Endometrial microvascular endothelial cells (primary cell): ENCODE results near the gene ATAD3A. TPM values are rescaled to one million over a fixed set of nuclear protein-coding genes. Genes with fewer than 3 reads are reported as not detected.

Experiments used
- in situ Hi-C: cut with HindIII; loops from 2 replicates; pipeline ENCODE4 v1.10.0; 2017; ENCODE audit warnings: low sequenced_read_pairs, low pct_unique_long_range_greater_than_20kb; ENCODE audit errors: inconsistent ontology term
- total RNA-seq: library from RNA; depleted of rRNA; stranded (reverse); fragments of >200 nt; gene quantifications from one replicate; pipeline ENCODE4 v1.2.3, GENCODE V29; 2015; ENCODE audit errors: inconsistent ontology term

Gene ATAD3A
- total RNA-seq, 1 donor from 2014 or later = 67.8 TPM

GRCh38 chr1:1565340-1565739 lies 53.4 kb downstream of the ATAD3A start:
- in situ Hi-C loops = no loop called here

DNA sequence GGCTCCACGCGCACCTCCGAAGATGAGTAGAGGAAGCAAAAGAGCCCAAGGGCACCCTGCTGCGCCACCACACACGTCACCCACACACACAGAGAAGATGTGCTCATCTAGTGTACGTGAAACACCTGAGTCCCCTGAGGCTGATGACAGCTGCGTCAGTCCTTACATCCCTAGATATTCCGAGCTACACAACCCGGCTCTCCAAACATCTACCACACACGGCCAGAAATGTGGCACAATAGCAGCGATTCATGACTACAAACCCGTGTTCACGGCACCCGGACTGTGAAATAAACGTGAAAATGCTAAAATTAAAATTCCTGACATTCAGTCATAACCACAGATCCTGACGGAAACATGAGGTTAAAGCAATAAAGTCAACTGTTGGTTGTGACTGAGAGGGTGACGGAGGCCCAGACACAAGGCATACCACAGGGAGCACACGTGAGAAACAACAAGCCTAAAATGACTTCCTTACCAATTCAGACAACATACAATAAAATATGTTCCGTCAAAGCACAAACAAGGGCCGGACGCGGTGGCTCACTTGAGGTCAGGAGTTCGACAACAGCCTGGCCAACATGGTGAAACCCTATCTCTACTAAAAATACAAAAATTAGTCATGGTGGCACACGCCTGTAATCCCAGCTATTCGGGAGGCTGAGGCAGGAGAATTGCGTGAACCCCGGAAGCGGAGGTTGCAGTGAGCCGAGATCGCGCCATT lies 55.4 kb downstream of the ATAD3A start:
- in situ Hi-C loops = no loop called here

- in situ Hi-C loops = no loop called here
Observed at GRCh38 chr1:1567891-1568291, 55.9 kb downstream of the ATAD3A start.

DNA sequence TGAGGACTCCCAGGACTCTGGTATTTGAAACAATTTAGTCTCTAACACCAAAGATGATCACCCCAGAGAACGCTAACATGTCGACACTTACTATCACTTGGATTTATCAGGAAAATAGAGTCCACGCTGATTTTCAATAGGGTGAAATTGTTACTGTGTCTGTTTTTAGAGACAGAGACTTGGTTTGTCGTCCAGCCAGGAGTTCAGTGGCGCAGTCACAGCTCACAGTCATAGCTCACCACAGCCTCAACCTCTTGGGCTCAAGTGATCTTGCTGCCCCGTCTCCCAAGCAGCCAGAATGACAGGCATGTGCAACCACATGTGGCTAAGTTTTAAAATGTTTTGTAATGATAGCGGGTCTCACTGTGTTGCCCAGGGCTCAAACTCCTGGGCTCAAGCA lies 57.4 kb downstream of the ATAD3A start:
- in situ Hi-C loops = no loop called here

GRCh38 chr1:1573843-1574720 lies 62.1 kb downstream of the ATAD3A start:
- in situ Hi-C loops = no loop called here

GRCh38 chr1:1574721-1575537 lies 63.0 kb downstream of the ATAD3A start, which contains the start of gene SSU72:
Gene SSU72, minus strand, starts transcription at chr1:1574863. Its CDS starts 306 bp downstream, at chr1:1574557.
- in situ Hi-C loops = no loop called here

GRCh38 chr1:1577367-1578011 lies 65.5 kb downstream of the ATAD3A start:
- in situ Hi-C loops = no loop called here

DNA sequence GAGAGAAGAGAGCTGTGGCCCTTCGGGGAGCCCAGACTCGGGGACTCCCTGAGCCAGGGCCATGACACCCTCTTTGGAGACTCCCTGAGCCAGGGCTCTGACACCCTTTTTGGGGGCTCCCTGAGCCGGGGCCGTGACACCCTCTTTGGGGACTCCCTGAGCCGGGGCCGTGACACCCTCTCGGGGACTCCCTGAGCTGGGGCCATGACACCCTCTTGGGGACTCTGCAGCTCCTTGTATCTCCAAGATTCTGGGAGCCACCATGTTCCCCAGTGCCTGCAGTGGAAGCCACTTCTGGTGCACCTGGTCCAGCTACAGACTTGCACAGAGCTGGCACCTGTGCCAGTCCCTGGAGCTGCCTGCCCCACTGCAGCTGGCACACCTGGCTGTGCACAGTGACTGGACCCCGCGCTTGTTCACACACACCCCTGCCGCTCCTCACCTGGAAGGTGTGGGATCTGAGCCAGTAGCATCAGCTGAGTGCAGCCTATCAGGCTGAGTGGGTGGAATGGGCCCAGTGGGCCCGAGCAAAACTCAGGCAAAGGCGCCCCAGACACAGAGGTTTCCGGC lies 66.5 kb downstream of the ATAD3A start:
- in situ Hi-C loops = no loop called here

DNA sequence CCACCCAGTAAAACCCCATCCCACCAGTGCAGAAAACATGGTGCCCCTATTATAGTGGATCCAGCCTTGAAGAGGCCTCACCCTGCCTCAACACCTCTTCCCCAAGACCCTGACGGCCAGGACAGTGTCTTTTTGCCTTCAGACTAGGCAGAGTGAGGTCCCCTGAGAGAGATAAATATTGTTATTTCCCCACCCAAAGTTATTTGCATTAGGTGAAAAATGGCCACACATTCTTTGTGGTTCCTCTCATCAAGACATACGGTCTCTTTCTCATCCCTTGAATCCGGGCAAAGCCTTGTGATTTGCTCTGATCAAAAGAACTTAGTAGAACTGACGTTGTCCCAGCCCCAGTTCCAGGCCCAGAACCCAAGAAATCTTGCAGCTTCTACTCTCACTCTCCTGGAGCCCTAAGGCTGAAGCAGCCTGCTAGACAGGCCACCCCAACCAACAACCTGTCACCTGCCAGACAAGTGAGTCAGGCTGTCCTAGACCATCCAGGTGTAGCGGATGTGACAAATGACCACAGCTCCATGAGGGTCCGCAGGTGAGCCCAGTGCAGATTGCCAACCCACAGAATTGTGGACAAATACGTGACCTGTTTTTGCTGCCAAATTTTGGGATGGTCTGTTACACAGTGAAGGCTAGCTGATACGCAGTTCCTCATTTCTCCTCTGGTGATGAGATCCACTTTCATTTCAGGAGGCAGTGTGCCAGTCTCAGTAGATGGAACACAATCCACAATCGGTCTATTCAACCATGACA lies 70.8 kb downstream of the ATAD3A start:
- in situ Hi-C loops = no loop called here

DNA sequence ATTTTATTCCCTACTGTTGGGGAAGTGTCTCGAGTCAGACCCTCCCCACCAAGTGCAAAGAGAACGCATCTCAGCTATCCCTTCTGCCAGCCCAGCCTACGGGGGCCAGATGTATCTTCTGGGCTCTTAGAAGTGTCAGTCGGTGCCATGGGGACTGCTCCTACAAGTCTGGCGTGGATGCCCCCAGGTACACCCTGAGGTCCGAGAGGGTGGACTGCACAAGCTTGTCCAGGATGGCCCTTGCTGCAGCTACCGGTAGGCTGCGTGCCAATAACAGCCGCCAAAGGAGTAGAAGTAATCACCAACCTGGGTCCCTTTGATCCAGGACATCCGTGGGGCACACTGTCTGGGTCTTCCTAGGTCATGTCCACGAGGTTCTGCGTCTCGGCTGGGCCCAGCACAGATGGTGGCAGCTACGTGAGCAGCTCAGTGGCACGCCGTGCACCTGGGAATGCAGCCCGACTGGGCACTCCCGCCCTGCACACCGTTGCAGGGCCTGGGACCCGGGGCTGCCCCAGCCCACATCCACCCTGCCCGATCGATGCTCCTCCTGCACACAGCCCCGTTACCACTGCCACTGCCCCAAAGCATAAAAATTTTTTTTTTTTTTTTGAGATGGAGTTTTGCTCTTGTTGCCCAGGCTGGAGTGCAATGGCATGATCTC lies 71.5 kb downstream of the ATAD3A start:
- in situ Hi-C loops = no loop called here

Other genes with a start within 250 kb of the ATAD3A start
- gene UBE2J2, start 238.3 kb upstream of the ATAD3A start, total RNA-seq = 47.6 TPM
- gene SCNN1D, start 231.7 kb upstream of the ATAD3A start, total RNA-seq = under 0.01 TPM
- gene ACAP3, start 204.2 kb upstream of the ATAD3A start, total RNA-seq = 28.7 TPM
- 21.4 TPM for gene PUSL1, start 203.6 kb upstream of the ATAD3A start, total RNA-seq
- gene INTS11, start 187.5 kb upstream of the ATAD3A start, total RNA-seq = 99.3 TPM
- gene CPTP, start 187.4 kb upstream of the ATAD3A start, total RNA-seq = 31.2 TPM
- gene TAS1R3, start 180.9 kb upstream of the ATAD3A start, total RNA-seq = under 0.01 TPM
- gene DVL1, start 162.7 kb upstream of the ATAD3A start, total RNA-seq = 41.8 TPM
- gene MXRA8, start 153.6 kb upstream of the ATAD3A start, total RNA-seq = 4.0 TPM
- 153 TPM for gene AURKAIP1, start 137.0 kb upstream of the ATAD3A start, total RNA-seq
- gene CCNL2, start 112.8 kb upstream of the ATAD3A start, total RNA-seq = 85.4 TPM
- 180 TPM for gene MRPL20, start 104.9 kb upstream of the ATAD3A start, total RNA-seq
- 2.0 TPM for gene ANKRD65, start 90.9 kb upstream of the ATAD3A start, total RNA-seq
- 27.5 TPM for gene VWA1, start 76.5 kb upstream of the ATAD3A start, total RNA-seq
- under 0.01 TPM for gene ATAD3C, start 62.5 kb upstream of the ATAD3A start, total RNA-seq
- gene ATAD3B, start 40.4 kb upstream of the ATAD3A start, total RNA-seq = 34.4 TPM
- 1.0 TPM for gene TMEM240, start 28.5 kb downstream of the ATAD3A start, total RNA-seq
- 95.1 TPM for gene SSU72, start 62.7 kb downstream of the ATAD3A start, total RNA-seq
- gene FNDC10, start 88.0 kb downstream of the ATAD3A start, total RNA-seq = 1.0 TPM
- 7.4 TPM for gene MIB2, start 103.3 kb downstream of the ATAD3A start, total RNA-seq
- gene MMP23B, start 120.0 kb downstream of the ATAD3A start, total RNA-seq = not detected
- 17.7 TPM for gene CDK11B, start 146.8 kb downstream of the ATAD3A start, total RNA-seq
- gene SLC35E2B, start 180.6 kb downstream of the ATAD3A start, total RNA-seq = 23.0 TPM
- gene CDK11A, start 212.2 kb downstream of the ATAD3A start, total RNA-seq = 6.9 TPM